ENCODE results near the gene ETFRF1. TPM values are rescaled to one million over a fixed set of nuclear protein-coding genes. Genes with fewer than 3 reads are reported as not detected.

Gene ETFRF1
- total RNA-seq, 1 donor from 2014 or later, result 20.7 TPM

DNA sequence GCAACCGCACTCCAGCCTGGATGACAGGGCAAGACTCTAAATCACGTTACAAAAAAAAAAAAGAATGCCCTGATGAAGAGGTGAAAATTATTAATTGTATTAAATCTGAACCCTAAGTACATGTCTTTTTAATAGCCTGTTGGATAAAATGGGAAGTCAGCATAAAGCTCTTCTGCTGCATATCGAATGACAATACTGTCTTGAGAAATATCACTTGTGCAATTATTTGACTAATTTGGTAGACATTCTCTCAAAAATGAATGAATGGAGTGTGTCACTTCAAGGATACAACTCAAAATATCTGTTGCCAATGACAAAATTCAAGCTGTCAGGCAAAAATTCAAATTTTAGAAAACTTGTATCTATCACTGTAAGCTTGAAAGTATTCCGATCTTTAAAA, 39.0 kb upstream of the ETFRF1 start:
- Mint-ChIP-seq H3K36me3 (no peaks in the 10 kb centered on the region), H3K27ac (no peak overlapping the region), H3K4me1 (peaks cover 12% of the 10 kb centered on the region), H3K9me3 (no peaks in the 10 kb centered on the region), H3K27me3 (ENCODE audit: low read depth) (no peaks in the 10 kb centered on the region), H3K4me3 (no peak overlapping the region)
- TF ChIP-seq, protein P1, sequence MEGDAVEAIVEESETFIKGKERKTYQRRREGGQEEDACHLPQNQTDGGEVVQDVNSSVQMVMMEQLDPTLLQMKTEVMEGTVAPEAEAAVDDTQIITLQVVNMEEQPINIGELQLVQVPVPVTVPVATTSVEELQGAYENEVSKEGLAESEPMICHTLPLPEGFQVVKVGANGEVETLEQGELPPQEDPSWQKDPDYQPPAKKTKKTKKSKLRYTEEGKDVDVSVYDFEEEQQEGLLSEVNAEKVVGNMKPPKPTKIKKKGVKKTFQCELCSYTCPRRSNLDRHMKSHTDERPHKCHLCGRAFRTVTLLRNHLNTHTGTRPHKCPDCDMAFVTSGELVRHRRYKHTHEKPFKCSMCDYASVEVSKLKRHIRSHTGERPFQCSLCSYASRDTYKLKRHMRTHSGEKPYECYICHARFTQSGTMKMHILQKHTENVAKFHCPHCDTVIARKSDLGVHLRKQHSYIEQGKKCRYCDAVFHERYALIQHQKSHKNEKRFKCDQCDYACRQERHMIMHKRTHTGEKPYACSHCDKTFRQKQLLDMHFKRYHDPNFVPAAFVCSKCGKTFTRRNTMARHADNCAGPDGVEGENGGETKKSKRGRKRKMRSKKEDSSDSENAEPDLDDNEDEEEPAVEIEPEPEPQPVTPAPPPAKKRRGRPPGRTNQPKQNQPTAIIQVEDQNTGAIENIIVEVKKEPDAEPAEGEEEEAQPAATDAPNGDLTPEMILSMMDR (IDR thresholded peaks at IDR 0.05; ENCODE audit: unreplicated experiment), result no peak
- no peak for DNase-seq (ENCODE audit: low spot score in 2 of 2, unreplicated experiment in 2 of 2)

DNA sequence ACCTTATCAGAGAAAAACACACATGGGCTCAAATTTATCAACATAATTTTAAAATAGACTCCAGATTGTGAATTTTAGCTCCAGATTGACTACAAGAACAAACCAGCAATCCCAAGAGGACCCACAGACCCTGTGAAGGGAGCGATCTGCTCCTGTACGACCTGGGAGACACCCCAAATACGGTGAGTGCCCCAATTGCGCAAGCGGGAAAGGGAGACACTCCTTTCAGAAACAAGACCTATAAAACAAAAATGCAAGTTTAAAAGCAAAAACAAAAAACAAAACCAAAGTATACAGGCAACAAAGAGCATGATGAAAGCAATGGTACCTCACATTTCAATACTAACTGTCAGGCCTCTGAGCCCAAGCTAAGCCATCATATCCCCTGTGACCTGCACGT, 32.2 kb upstream of the ETFRF1 start:
- no peak overlapping the region for H3K4me3 Mint-ChIP-seq
- H3K27ac Mint-ChIP-seq, result no peak overlapping the region
- no peaks in the 10 kb centered on the region for H3K36me3 Mint-ChIP-seq
- no peak for DNase-seq (ENCODE audit: low spot score in 2 of 2, unreplicated experiment in 2 of 2)
- no peaks in the 10 kb centered on the region for H3K4me1 Mint-ChIP-seq
- no peaks in the 10 kb centered on the region for H3K27me3 Mint-ChIP-seq (ENCODE audit: low read depth)
- no peaks in the 10 kb centered on the region for H3K9me3 Mint-ChIP-seq
- TF ChIP-seq, protein P1 (IDR thresholded peaks at IDR 0.05; ENCODE audit: unreplicated experiment), result no peak

- Mint-ChIP-seq H3K27ac (no peak overlapping the region), H3K36me3 (no peaks in the 10 kb centered on the region), H3K27me3 (ENCODE audit: low read depth) (no peaks in the 10 kb centered on the region), H3K4me1 (no peaks in the 10 kb centered on the region), H3K9me3 (peaks cover 15% of the 10 kb centered on the region), H3K4me3 (no peak overlapping the region)
- TF ChIP-seq, protein P1 (IDR thresholded peaks at IDR 0.05; ENCODE audit: unreplicated experiment), result no peak
- DNase-seq (ENCODE audit: low spot score in 2 of 2, unreplicated experiment in 2 of 2), result no peak
Measured at GRCh38 chr12:25182765-25183164, 12.3 kb upstream of the ETFRF1 start.

GRCh38 chr12:25184132-25184531, 10.9 kb upstream of the ETFRF1 start:
- TF ChIP-seq, protein P1 (IDR thresholded peaks at IDR 0.05; ENCODE audit: unreplicated experiment), result no peak
- DNase-seq (ENCODE audit: low spot score in 2 of 2, unreplicated experiment in 2 of 2), result no peak
- H3K27me3 Mint-ChIP-seq (ENCODE audit: low read depth), result no peaks in the 10 kb centered on the region
- peaks cover 12% of the 10 kb centered on the region for H3K9me3 Mint-ChIP-seq
- H3K36me3 Mint-ChIP-seq, result no peaks in the 10 kb centered on the region
- no peak overlapping the region for H3K4me3 Mint-ChIP-seq
- H3K4me1 Mint-ChIP-seq, result peaks cover 4% of the 10 kb centered on the region
- no peak overlapping the region for H3K27ac Mint-ChIP-seq

- Mint-ChIP-seq H3K27me3 (ENCODE audit: low read depth) (no peaks in the 10 kb centered on the region), H3K9me3 (peaks cover 5% of the 10 kb centered on the region), H3K4me3 (no peak overlapping the region), H3K36me3 (no peaks in the 10 kb centered on the region), H3K4me1 (peaks cover 4% of the 10 kb centered on the region), H3K27ac (no peak overlapping the region)
- DNase-seq (ENCODE audit: low spot score in 2 of 2, unreplicated experiment in 2 of 2), result no peak
- TF ChIP-seq, protein P1 (IDR thresholded peaks at IDR 0.05; ENCODE audit: unreplicated experiment), result no peak
Measured at GRCh38 chr12:25186038-25186787, 8.8 kb upstream of the ETFRF1 start.
